Fibroblast of lung (primary cell): ENCODE measurements around the gene CPZ. TPM values are rescaled to one million over a fixed set of nuclear protein-coding genes. Genes with fewer than 3 reads are reported as not detected.

ENCODE experiments used
- DNase-seq, 2 donors: peaks; one replicate each; pipeline versions ENCODE4 v3.0.0 to v3.0.0-alpha.2; 2010; ENCODE audit warnings: low read depth in 2 of 2
- H2AFZ ChIP-seq: 2 replicates; pipeline ENCODE4 v1.5.1; 2012; ENCODE audit warnings: low read length, control low read depth, inconsistent platforms
- H3K27ac ChIP-seq: 2 replicates; pipeline ENCODE4 v1.5.1; 2011; ENCODE audit warnings: low read length, control low read depth; ENCODE audit not compliant: insufficient read depth
- H3K27me3 ChIP-seq: 2 replicates; pipeline ENCODE4 v1.5.1; 2011; ENCODE audit warnings: mild to moderate bottlenecking, low read length; ENCODE audit not compliant: control insufficient read depth, insufficient read depth
- H3K36me3 ChIP-seq: 2 replicates; pipeline ENCODE4 v1.5.1; 2011; ENCODE audit warnings: low read length; ENCODE audit not compliant: control insufficient read depth, insufficient read depth
- H3K4me1 ChIP-seq: 2 replicates; pipeline ENCODE4 v1.5.1; 2011; ENCODE audit warnings: low read length; ENCODE audit not compliant: control insufficient read depth, insufficient read depth; ENCODE audit errors: extremely low read depth
- H3K4me2 ChIP-seq: 2 replicates; pipeline ENCODE4 v1.5.1; 2011; ENCODE audit warnings: low read length, control low read depth; ENCODE audit not compliant: insufficient read depth; ENCODE audit errors: extremely low read depth
- H3K4me3 ChIP-seq, 4 experiments: fragments of 200-600 bp in 1 of 4; sonication (generic) in 1 of 4; replicated peaks in 1 of 4; 2 replicates each; pipeline ENCODE4 v1.5.1; 2011 to 2016; ENCODE audit warnings: low read length in 4 of 4, low read depth in 3 of 4, mild to moderate bottlenecking in 3 of 4, control low read depth in 2 of 4, inconsistent platforms in 1 of 4, mixed read lengths in 1 of 4; ENCODE audit not compliant: insufficient read depth in 1 of 4; ENCODE audit errors: control extremely low read depth in 1 of 4
- H3K79me2 ChIP-seq: 2 replicates; pipeline ENCODE4 v1.5.1; 2012; ENCODE audit warnings: mild to moderate bottlenecking, low read length, inconsistent platforms; ENCODE audit not compliant: control insufficient read depth, insufficient read depth
- H3K9ac ChIP-seq: 2 replicates; pipeline ENCODE4 v1.5.1; 2011; ENCODE audit warnings: mild to moderate bottlenecking, low read length, control low read depth; ENCODE audit not compliant: insufficient read depth
- H3K9me3 ChIP-seq: 2 replicates; pipeline ENCODE4 v1.5.1; 2012; ENCODE audit warnings: low read depth, low read length; ENCODE audit not compliant: control insufficient read depth, insufficient read depth
- H4K20me1 ChIP-seq: 2 replicates; pipeline ENCODE4 v1.5.1; 2011; ENCODE audit warnings: low read length; ENCODE audit not compliant: control insufficient read depth, insufficient read depth; ENCODE audit errors: extremely low read depth
- EZH2 ChIP-seq: IDR thresholded peaks from 2 replicates; pipeline ENCODE4 v1.5.1; 2012; ENCODE audit warnings: low read length, control low read depth, mild to moderate bottlenecking; ENCODE audit errors: missing control alignments
- polyA plus RNA-seq, 2 donors: library from polyadenylated mRNA; depleted of rRNA in 1 of 2; stranded (reverse) in 1 of 2; unstranded in 1 of 2; fragments of >200 nt; gene quantifications; 2 replicates each; pipeline ENCODE4 v1.2.1, GENCODE V29; 2011 to 2012; ENCODE audit warnings: missing spikeins in 1 of 2
- total RNA-seq: library from RNA; depleted of rRNA; stranded (reverse); fragments of >200 nt; gene quantifications from 2 replicates; pipeline ENCODE4 v1.2.1, GENCODE V29; 2014
- TF ChIP-seq, protein P1 (sequence below), 2 donors: IDR thresholded peaks in 1 of 2; conservative IDR thresholded peaks in 1 of 2; 1 replicate in 1 of 2; 2 replicates in 1 of 2; pipeline ENCODE4 v1.5.1; 2011 to 2012; ENCODE audit warnings: low read length in 2 of 2, control low read depth in 1 of 2, inconsistent platforms in 1 of 2, low read depth in 1 of 2, mild to moderate bottlenecking in 1 of 2

CPZ gene
- total and polyA plus RNA-seq, 2 donors (not counting 1 experiment from before 2014, with no cell fraction given): 7.1 to 24.4 TPM

- Histone ChIP-seq H2AFZ (no peak overlapping the region), H3K27me3 (no peaks in the 10 kb centered on the region), H3K9me3 (no peaks in the 10 kb centered on the region), H3K9ac (no peak overlapping the region), H3K4me3 (no peak overlapping the region), H3K36me3 (peaks cover 3% of the 10 kb centered on the region), H3K79me2 (no peaks in the 10 kb centered on the region), H3K4me1 (no peaks in the 10 kb centered on the region), H3K4me2 (no peak overlapping the region), H3K27ac (no peak overlapping the region), H4K20me1 (no peaks in the 10 kb centered on the region)
- peak; percentile 54 to 91 for DNase-seq
- TF ChIP-seq, protein P1, sequence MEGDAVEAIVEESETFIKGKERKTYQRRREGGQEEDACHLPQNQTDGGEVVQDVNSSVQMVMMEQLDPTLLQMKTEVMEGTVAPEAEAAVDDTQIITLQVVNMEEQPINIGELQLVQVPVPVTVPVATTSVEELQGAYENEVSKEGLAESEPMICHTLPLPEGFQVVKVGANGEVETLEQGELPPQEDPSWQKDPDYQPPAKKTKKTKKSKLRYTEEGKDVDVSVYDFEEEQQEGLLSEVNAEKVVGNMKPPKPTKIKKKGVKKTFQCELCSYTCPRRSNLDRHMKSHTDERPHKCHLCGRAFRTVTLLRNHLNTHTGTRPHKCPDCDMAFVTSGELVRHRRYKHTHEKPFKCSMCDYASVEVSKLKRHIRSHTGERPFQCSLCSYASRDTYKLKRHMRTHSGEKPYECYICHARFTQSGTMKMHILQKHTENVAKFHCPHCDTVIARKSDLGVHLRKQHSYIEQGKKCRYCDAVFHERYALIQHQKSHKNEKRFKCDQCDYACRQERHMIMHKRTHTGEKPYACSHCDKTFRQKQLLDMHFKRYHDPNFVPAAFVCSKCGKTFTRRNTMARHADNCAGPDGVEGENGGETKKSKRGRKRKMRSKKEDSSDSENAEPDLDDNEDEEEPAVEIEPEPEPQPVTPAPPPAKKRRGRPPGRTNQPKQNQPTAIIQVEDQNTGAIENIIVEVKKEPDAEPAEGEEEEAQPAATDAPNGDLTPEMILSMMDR (conservative IDR thresholded peaks at IDR 0.05 in 1 of 2, IDR thresholded peaks at IDR 0.05 in 1 of 2; ENCODE audit: low read depth in 1 of 2, low read length in 2 of 2): no peak
- no peak for TF ChIP-seq EZH2
These were observed 7.1 kb downstream of the CPZ start for GRCh38 chr4:8599657-8600056.

GRCh38 chr4:8600266-8600665, 7.7 kb downstream of the CPZ start:
- Histone ChIP-seq H3K27ac (no peak overlapping the region), H3K9ac (no peak overlapping the region), H2AFZ (no peak overlapping the region), H3K4me1 (no peaks in the 10 kb centered on the region), H3K9me3 (no peaks in the 10 kb centered on the region), H3K4me2 (no peak overlapping the region), H3K36me3 (peaks cover 3% of the 10 kb centered on the region), H3K4me3 (no peak overlapping the region), H3K27me3 (no peaks in the 10 kb centered on the region), H3K79me2 (no peaks in the 10 kb centered on the region), H4K20me1 (no peaks in the 10 kb centered on the region)
- no peak for TF ChIP-seq EZH2
- TF ChIP-seq, protein P1 (conservative IDR thresholded peaks at IDR 0.05 in 1 of 2, IDR thresholded peaks at IDR 0.05 in 1 of 2; ENCODE audit: low read depth in 1 of 2, low read length in 2 of 2): no peak
- DNase-seq: no peak

DNA sequence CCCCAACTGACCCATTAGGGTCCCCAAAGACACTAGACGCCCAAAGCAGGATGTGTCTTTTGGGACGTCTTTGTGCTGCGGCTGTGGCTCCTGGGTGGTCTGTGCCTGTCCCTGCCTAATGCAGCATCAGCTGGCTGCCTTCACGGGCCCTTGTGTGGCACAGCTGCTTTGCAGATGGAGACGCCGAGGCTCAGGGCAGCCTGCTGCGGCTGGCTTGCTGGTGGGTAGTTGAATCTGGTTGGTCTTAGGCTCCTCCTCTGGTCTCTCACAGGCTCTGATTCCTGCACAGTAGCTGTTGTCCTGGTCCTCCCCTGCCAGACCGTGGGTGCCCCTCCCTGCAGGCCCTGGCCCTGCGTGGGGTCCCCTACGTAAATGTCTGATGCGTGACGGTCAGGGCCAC, 8.1 kb downstream of the CPZ start:
- H3K4me3 ChIP-seq: no peak overlapping the region
- H3K4me1 ChIP-seq: no peaks in the 10 kb centered on the region
- no peaks in the 10 kb centered on the region for H4K20me1 ChIP-seq
- no peak overlapping the region for H3K9ac ChIP-seq
- H3K79me2 ChIP-seq: no peaks in the 10 kb centered on the region
- no peak overlapping the region for H3K4me2 ChIP-seq
- no peaks in the 10 kb centered on the region for H3K27me3 ChIP-seq
- DNase-seq: no peak
- no peak for TF ChIP-seq EZH2
- TF ChIP-seq, protein P1 (conservative IDR thresholded peaks at IDR 0.05 in 1 of 2, IDR thresholded peaks at IDR 0.05 in 1 of 2; ENCODE audit: low read depth in 1 of 2, low read length in 2 of 2): no peak
- H3K9me3 ChIP-seq: no peaks in the 10 kb centered on the region
- H2AFZ ChIP-seq: no peak overlapping the region
- H3K27ac ChIP-seq: no peak overlapping the region
- H3K36me3 ChIP-seq: peaks cover 3% of the 10 kb centered on the region
